Suprapubic skin (tissue), 4 donors: ENCODE data around the gene MEGF9. TPM values are rescaled to one million over a fixed set of nuclear protein-coding genes. Genes with fewer than 3 reads are reported as not detected.

Experiments
- DNase-seq, 2 donors: peaks; one replicate each; pipeline ENCODE4 v3.0.0-alpha.2; 2019; ENCODE audit warnings: low spot score in 2 of 2
- H3K27ac ChIP-seq: fragments of 200-600 bp; sonication (generic); one replicate; pipeline ENCODE4 v1.5.1; 2019
- H3K27me3 ChIP-seq: fragments of 200-600 bp; sonication (generic); one replicate; pipeline ENCODE4 v1.5.1; 2019
- H3K36me3 ChIP-seq: fragments of 200-600 bp; sonication (generic); one replicate; pipeline ENCODE4 v1.5.1; 2019
- H3K4me1 ChIP-seq: fragments of 200-600 bp; sonication (generic); one replicate; pipeline ENCODE4 v1.5.1; 2019
- H3K4me3 ChIP-seq: fragments of 200-600 bp; sonication (generic); one replicate; pipeline ENCODE4 v1.5.1; 2019; ENCODE audit warnings: mild to moderate bottlenecking
- H3K9me3 ChIP-seq: fragments of 200-600 bp; sonication (generic); one replicate; pipeline ENCODE4 v1.5.1; 2019
- CTCF ChIP-seq, 2 donors: fragments of 200-600 bp in 1 of 2; fragments of 450-650 bp in 1 of 2; sonication (generic) in 1 of 2; IDR thresholded peaks; one replicate each; pipeline ENCODE4 v1.5.1; 2016 to 2019; ENCODE audit warnings: antibody characterized with exemption in 2 of 2, mild to moderate bottlenecking in 1 of 2, moderate library complexity in 1 of 2
- EP300 ChIP-seq: sonication (generic); formaldehyde crosslinking; IDR thresholded peaks from one replicate; pipeline ENCODE4 v1.6.1; 2017; ENCODE audit warnings: antibody characterized with exemption
- POLR2A ChIP-seq, 2 donors: fragments of 450-650 bp; IDR thresholded peaks; one replicate each; pipeline ENCODE4 v1.6.1; 2017; ENCODE audit warnings: antibody characterized with exemption in 2 of 2, mild to moderate bottlenecking in 2 of 2, moderate library complexity in 2 of 2
- POLR2AphosphoS5 ChIP-seq, 3 donors: sonication (generic); formaldehyde crosslinking; IDR thresholded peaks; one replicate each; pipeline ENCODE4 v1.6.1; 2017; ENCODE audit warnings: antibody characterized with exemption in 3 of 3
- WGBS: methylation state at CpG from one replicate; pipeline ENCODE4 v1.1.5; 2018; 5-methylcytosine and 5-hydroxymethylcytosine counted together
- total RNA-seq, 4 donors: library from RNA; depleted of rRNA; stranded (reverse); fragments of >200 nt; gene quantifications; one replicate each; pipeline ENCODE4 v1.1.0, GENCODE V29; 2016

Gene MEGF9
- total RNA-seq, 4 donors from 2014 or later: 33.6 to 58.1 (median 46.0) TPM

- no peaks in the 10 kb centered on the region for H3K9me3 ChIP-seq
- WGBS: 71% methylated on average over 3 of the region's 3 CpGs
- no peak overlapping the region for H3K4me3 ChIP-seq
- H3K27ac ChIP-seq: no peak overlapping the region
- TF ChIP-seq POLR2AphosphoS5 (IDR thresholded peaks at IDR 0.05) (no peak), POLR2A (IDR thresholded peaks at IDR 0.05) (no peak), CTCF (IDR thresholded peaks at IDR 0.05) (no peak), EP300 (no peak)
- no peaks in the 10 kb centered on the region for H3K36me3 ChIP-seq
- H3K4me1 ChIP-seq: no peaks in the 10 kb centered on the region
- DNase-seq: no peak
- H3K27me3 ChIP-seq: no peaks in the 10 kb centered on the region
Observed at GRCh38 chr9:120683150-120683549, 31.1 kb downstream of the MEGF9 start.

GRCh38 chr9:120681121-120681520 is 33.1 kb downstream of the MEGF9 start:
- Histone ChIP-seq H3K36me3 (no peaks in the 10 kb centered on the region), H3K9me3 (no peaks in the 10 kb centered on the region), H3K27me3 (no peaks in the 10 kb centered on the region), H3K4me1 (no peaks in the 10 kb centered on the region), H3K4me3 (no peak overlapping the region), H3K27ac (no peak overlapping the region)
- TF ChIP-seq POLR2AphosphoS5 (IDR thresholded peaks at IDR 0.05) (no peak), POLR2A (IDR thresholded peaks at IDR 0.05) (no peak)
- no peak for DNase-seq
- WGBS: 87% methylated on average over 6 of the region's 6 CpGs

GRCh38 chr9:120680579-120680978 is 33.7 kb downstream of the MEGF9 start:
- no peaks in the 10 kb centered on the region for H3K27me3 ChIP-seq
- H3K27ac ChIP-seq: no peak overlapping the region
- no peak overlapping the region for H3K4me3 ChIP-seq
- H3K4me1 ChIP-seq: no peaks in the 10 kb centered on the region
- DNase-seq: no peak
- TF ChIP-seq EP300 (no peak), POLR2A (IDR thresholded peaks at IDR 0.05) (no peak), POLR2AphosphoS5 (IDR thresholded peaks at IDR 0.05) (no peak), CTCF (IDR thresholded peaks at IDR 0.05) (no peak)
- WGBS: 85% methylated on average over 4 of the region's 4 CpGs
- H3K9me3 ChIP-seq: no peaks in the 10 kb centered on the region
- H3K36me3 ChIP-seq: no peaks in the 10 kb centered on the region

- WGBS: 73% methylated on average over 4 of the region's 4 CpGs
- Histone ChIP-seq H3K36me3 (no peaks in the 10 kb centered on the region), H3K4me1 (no peaks in the 10 kb centered on the region), H3K4me3 (no peak overlapping the region), H3K27me3 (no peaks in the 10 kb centered on the region), H3K27ac (no peak overlapping the region), H3K9me3 (no peaks in the 10 kb centered on the region)
- TF ChIP-seq CTCF (IDR thresholded peaks at IDR 0.05) (no peak), EP300 (no peak), POLR2AphosphoS5 (IDR thresholded peaks at IDR 0.05) (no peak), POLR2A (IDR thresholded peaks at IDR 0.05) (no peak)
- no peak for DNase-seq
Observed at GRCh38 chr9:120680161-120680560, 34.1 kb downstream of the MEGF9 start.

GRCh38 chr9:120677965-120678364 is 36.3 kb downstream of the MEGF9 start:
- DNase-seq: no peak
- no peaks in the 10 kb centered on the region for H3K27me3 ChIP-seq
- no peaks in the 10 kb centered on the region for H3K36me3 ChIP-seq
- TF ChIP-seq POLR2AphosphoS5 (IDR thresholded peaks at IDR 0.05): no peak
- TF ChIP-seq CTCF (IDR thresholded peaks at IDR 0.05): no peak
- no peak overlapping the region for H3K27ac ChIP-seq
- no peak overlapping the region for H3K4me3 ChIP-seq
- H3K9me3 ChIP-seq: no peaks in the 10 kb centered on the region
- WGBS: 76% methylated on average over 1 of the region's 1 CpG
- no peaks in the 10 kb centered on the region for H3K4me1 ChIP-seq

- H3K27ac ChIP-seq: no peak overlapping the region
- WGBS: 86% methylated on average over 12 of the region's 12 CpGs
Observed at GRCh38 chr9:120676767-120677402, 37.4 kb downstream of the MEGF9 start.

More at GRCh38 chr9:120676767-120677402, 37.4 kb downstream of the MEGF9 start:
- no peak for TF ChIP-seq CTCF (IDR thresholded peaks at IDR 0.05)
- TF ChIP-seq POLR2AphosphoS5 (IDR thresholded peaks at IDR 0.05): no peak
- TF ChIP-seq EP300: no peak
- TF ChIP-seq POLR2A (IDR thresholded peaks at IDR 0.05): no peak
- H3K27me3 ChIP-seq: no peaks in the 10 kb centered on the region
- no peak overlapping the region for H3K4me3 ChIP-seq
- no peak for DNase-seq
- H3K4me1 ChIP-seq: no peaks in the 10 kb centered on the region
- no peaks in the 10 kb centered on the region for H3K9me3 ChIP-seq
- no peaks in the 10 kb centered on the region for H3K36me3 ChIP-seq
